ENCODE results near the gene KDM5A.

- TF ChIP-seq, protein P1, sequence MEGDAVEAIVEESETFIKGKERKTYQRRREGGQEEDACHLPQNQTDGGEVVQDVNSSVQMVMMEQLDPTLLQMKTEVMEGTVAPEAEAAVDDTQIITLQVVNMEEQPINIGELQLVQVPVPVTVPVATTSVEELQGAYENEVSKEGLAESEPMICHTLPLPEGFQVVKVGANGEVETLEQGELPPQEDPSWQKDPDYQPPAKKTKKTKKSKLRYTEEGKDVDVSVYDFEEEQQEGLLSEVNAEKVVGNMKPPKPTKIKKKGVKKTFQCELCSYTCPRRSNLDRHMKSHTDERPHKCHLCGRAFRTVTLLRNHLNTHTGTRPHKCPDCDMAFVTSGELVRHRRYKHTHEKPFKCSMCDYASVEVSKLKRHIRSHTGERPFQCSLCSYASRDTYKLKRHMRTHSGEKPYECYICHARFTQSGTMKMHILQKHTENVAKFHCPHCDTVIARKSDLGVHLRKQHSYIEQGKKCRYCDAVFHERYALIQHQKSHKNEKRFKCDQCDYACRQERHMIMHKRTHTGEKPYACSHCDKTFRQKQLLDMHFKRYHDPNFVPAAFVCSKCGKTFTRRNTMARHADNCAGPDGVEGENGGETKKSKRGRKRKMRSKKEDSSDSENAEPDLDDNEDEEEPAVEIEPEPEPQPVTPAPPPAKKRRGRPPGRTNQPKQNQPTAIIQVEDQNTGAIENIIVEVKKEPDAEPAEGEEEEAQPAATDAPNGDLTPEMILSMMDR (IDR thresholded peaks at IDR 0.05): no peak
- TF ChIP-seq TCF12 (IDR thresholded peaks at IDR 0.05) (no peak), MAX (IDR thresholded peaks at IDR 0.05; ENCODE audit: low read depth) (no peak), FOXM1 (IDR thresholded peaks at IDR 0.05; ENCODE audit: low read depth) (no peak), ZBTB33 (IDR thresholded peaks at IDR 0.05; ENCODE audit: borderline replicate concordance, low read depth) (no peak), CHD2 (IDR thresholded peaks at IDR 0.05; ENCODE audit: low read length, partially characterized antibody) (no peak), RXRA (IDR thresholded peaks at IDR 0.05; ENCODE audit: borderline replicate concordance, low read depth) (no peak), RAD21 (IDR thresholded peaks at IDR 0.05; ENCODE audit: low read length) (no peak), POLR2AphosphoS5 (IDR thresholded peaks at IDR 0.05; ENCODE audit: low read depth, low read length) (no peak), GABPA (IDR thresholded peaks at IDR 0.05; ENCODE audit: low read depth) (no peak)
- TF ChIP-seq, protein P2, sequence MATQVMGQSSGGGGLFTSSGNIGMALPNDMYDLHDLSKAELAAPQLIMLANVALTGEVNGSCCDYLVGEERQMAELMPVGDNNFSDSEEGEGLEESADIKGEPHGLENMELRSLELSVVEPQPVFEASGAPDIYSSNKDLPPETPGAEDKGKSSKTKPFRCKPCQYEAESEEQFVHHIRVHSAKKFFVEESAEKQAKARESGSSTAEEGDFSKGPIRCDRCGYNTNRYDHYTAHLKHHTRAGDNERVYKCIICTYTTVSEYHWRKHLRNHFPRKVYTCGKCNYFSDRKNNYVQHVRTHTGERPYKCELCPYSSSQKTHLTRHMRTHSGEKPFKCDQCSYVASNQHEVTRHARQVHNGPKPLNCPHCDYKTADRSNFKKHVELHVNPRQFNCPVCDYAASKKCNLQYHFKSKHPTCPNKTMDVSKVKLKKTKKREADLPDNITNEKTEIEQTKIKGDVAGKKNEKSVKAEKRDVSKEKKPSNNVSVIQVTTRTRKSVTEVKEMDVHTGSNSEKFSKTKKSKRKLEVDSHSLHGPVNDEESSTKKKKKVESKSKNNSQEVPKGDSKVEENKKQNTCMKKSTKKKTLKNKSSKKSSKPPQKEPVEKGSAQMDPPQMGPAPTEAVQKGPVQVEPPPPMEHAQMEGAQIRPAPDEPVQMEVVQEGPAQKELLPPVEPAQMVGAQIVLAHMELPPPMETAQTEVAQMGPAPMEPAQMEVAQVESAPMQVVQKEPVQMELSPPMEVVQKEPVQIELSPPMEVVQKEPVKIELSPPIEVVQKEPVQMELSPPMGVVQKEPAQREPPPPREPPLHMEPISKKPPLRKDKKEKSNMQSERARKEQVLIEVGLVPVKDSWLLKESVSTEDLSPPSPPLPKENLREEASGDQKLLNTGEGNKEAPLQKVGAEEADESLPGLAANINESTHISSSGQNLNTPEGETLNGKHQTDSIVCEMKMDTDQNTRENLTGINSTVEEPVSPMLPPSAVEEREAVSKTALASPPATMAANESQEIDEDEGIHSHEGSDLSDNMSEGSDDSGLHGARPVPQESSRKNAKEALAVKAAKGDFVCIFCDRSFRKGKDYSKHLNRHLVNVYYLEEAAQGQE (IDR thresholded peaks at IDR 0.05; ENCODE audit: low read depth, low read length): no peak
These were observed 126.3 kb downstream of the KDM5A start, which contains the start of gene SLC6A13 for GRCh38 chr12:262817-263216.
